Activated T-helper 2 cell treated with anti-CD3 and anti-CD28 coated beads, Interferon-gamma antibody, Interleukin-2, Interleukin-4, amounts not matched to agents 10 μg/mL and 5 μg/mL and 100 μg/mL, durations not matched to agents 14 hours and 24 hours and 36 hours (primary cell): ENCODE data around the gene PRB2. TPM values are rescaled to one million over a fixed set of nuclear protein-coding genes. Genes with fewer than 3 reads are reported as not detected.

Source experiments
- DNase-seq: peaks from one replicate; pipeline ENCODE4 v3.0.0; 2021; ENCODE audit warnings: low spot score
- H3K27ac Mint-ChIP-seq: one replicate; pipeline ENCODE4 v1.8.0; 2021; ENCODE audit warnings: mixed read lengths
- H3K27me3 Mint-ChIP-seq: one replicate; pipeline ENCODE4 v1.8.0; 2021; ENCODE audit warnings: low read depth, mixed read lengths
- H3K36me3 Mint-ChIP-seq: one replicate; pipeline ENCODE4 v1.8.0; 2021; ENCODE audit warnings: low read depth, mixed read lengths
- H3K4me1 Mint-ChIP-seq: one replicate; pipeline ENCODE4 v1.8.0; 2021; ENCODE audit warnings: low read depth, mixed read lengths
- H3K4me3 Mint-ChIP-seq: one replicate; pipeline ENCODE4 v1.8.0; 2021; ENCODE audit warnings: low read depth, mild to moderate bottlenecking, moderate library complexity, mixed read lengths
- H3K9me3 Mint-ChIP-seq: one replicate; pipeline ENCODE4 v1.8.0; 2021; ENCODE audit warnings: mixed read lengths
- intact Hi-C: fragments of 100-400 bp; cut with micrococcal nuclease; formaldehyde crosslinking; loops from one replicate; pipeline ENCODE4 v1.15.1; 2023
- total RNA-seq: library from RNA; stranded (reverse); gene quantifications from 2 replicates; pipeline ENCODE4 v1.2.3, GENCODE V29; 2022

The PRB2 gene
- total RNA-seq, 1 donor from 2014 or later = not detected

DNA sequence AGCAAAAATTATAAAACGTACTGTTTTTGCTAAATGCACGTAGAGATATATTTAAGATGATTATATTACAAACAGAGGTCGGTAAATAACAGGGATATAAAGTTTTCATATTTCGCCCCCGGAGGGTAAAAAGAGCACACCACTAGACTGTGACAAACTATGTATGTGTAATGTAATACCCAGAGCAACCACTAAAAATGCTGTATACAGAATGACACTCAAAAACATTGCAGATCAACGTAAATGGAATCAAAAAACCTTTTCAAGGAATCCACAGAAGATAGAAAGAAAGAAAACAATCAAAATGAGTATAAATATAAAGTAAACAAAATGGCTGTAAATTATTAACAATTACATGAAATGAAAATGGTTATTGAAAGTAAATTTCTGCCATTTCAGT is 47.6 kb downstream of the PRB2 start:
- Mint-ChIP-seq H3K36me3 (no peaks in the 10 kb centered on the region), H3K4me1 (no peaks in the 10 kb centered on the region), H3K27ac (no peak overlapping the region), H3K27me3 (peaks cover 1% of the 10 kb centered on the region), H3K9me3 (no peaks in the 10 kb centered on the region), H3K4me3 (no peak overlapping the region)
- DNase-seq = no peak
- intact Hi-C loops = no loop called here

- Mint-ChIP-seq H3K9me3 (no peaks in the 10 kb centered on the region), H3K36me3 (no peaks in the 10 kb centered on the region), H3K4me1 (no peaks in the 10 kb centered on the region), H3K4me3 (no peak overlapping the region), H3K27ac (no peak overlapping the region), H3K27me3 (no peaks in the 10 kb centered on the region)
- intact Hi-C loops = no loop called here
- DNase-seq = no peak
These were observed 50.9 kb downstream of the PRB2 start for GRCh38 chr12:11344500-11344899.

Other genes starting within 250 kb of the PRB2 start
- gene SMIM10L1, start 224.4 kb downstream of the PRB2 start, total RNA-seq = 10.7 and 10.8 TPM in 2 replicates
- not detected in 2 replicates for gene TAS2R42, start 208.6 kb downstream of the PRB2 start, total RNA-seq
- gene PRB3, start 125.9 kb downstream of the PRB2 start, total RNA-seq = not detected in 2 replicates
- not detected in 2 replicates for gene PRB4, start 85.1 kb downstream of the PRB2 start, total RNA-seq